GM19438 (cell line): ENCODE results near the gene CEL.
"Not testable (repeated sequence)": the region's sequence is repeated elsewhere in the genome, so short reads cannot be mapped to it uniquely, and the experiment has no call there.

ENCODE experiments used
- ATAC-seq: cut with Tn5 transposase; IDR thresholded peaks from one replicate; pipeline ENCODE4 v1.9.1; 2021; ENCODE audit warnings: low read depth; ENCODE audit not compliant: unreplicated experiment

Gene CEL

GRCh38 chr9:133080786-133081779, 19.3 kb downstream of the CEL start:
- ATAC-seq, result not testable (repeated sequence)

GRCh38 chr9:133081957-133082644, 20.3 kb downstream of the CEL start:
- not testable (repeated sequence) for ATAC-seq

- ATAC-seq, result not testable (repeated sequence)
Observed at GRCh38 chr9:133083688-133084087, 21.9 kb downstream of the CEL start.

GRCh38 chr9:133086212-133086860, 24.6 kb downstream of the CEL start:
- not testable (repeated sequence) for ATAC-seq

GRCh38 chr9:133086894-133087293, 25.1 kb downstream of the CEL start:
- no peak for ATAC-seq

GRCh38 chr9:133087429-133088145, 25.8 kb downstream of the CEL start:
- no peak for ATAC-seq

GRCh38 chr9:133088146-133088750, 26.5 kb downstream of the CEL start:
- no peak for ATAC-seq

- ATAC-seq, result no peak
Observed at GRCh38 chr9:133088756-133089155, 27.0 kb downstream of the CEL start.

- ATAC-seq, result no peak
Observed at GRCh38 chr9:133089271-133089671, 27.5 kb downstream of the CEL start.

- ATAC-seq, result no peak
Observed at GRCh38 chr9:133090187-133090586, 28.4 kb downstream of the CEL start.

GRCh38 chr9:133090752-133091385, 29.1 kb downstream of the CEL start:
- ATAC-seq, result no peak

GRCh38 chr9:133094351-133094750, 32.6 kb downstream of the CEL start:
- not testable (repeated sequence) for ATAC-seq

GRCh38 chr9:133094842-133095393, 33.1 kb downstream of the CEL start:
- no peak for ATAC-seq

- no peak for ATAC-seq
Observed at GRCh38 chr9:133098104-133098754, 36.4 kb downstream of the CEL start.

- ATAC-seq, result no peak
Observed at GRCh38 chr9:133098871-133099270, 37.1 kb downstream of the CEL start.

- no peak for ATAC-seq
Observed at GRCh38 chr9:133099726-133100505, 38.1 kb downstream of the CEL start.

GRCh38 chr9:133100506-133101355, 39.0 kb downstream of the CEL start:
- ATAC-seq, result no peak
